Prostate gland (tissue), 2 donors: Measurements from ENCODE around the gene MTX3. TPM values are rescaled to one million over a fixed set of nuclear protein-coding genes. Genes with fewer than 3 reads are reported as not detected.

Experiments
- DNase-seq: peaks from one replicate; pipeline ENCODE4 v3.0.0-alpha.2; 2019; ENCODE audit warnings: low spot score
- H3K27ac ChIP-seq, 2 donors: fragments of 200-600 bp; sonication (generic); 2 replicates each; pipeline ENCODE4 v1.5.1; 2017 to 2019
- H3K27me3 ChIP-seq: fragments of 200-600 bp; sonication (generic); replicated peaks from 2 replicates; pipeline ENCODE4 v1.5.1; 2019; ENCODE audit not compliant: insufficient read depth
- H3K36me3 ChIP-seq, 2 donors: fragments of 200-600 bp; sonication (generic); 1 replicate in 1 of 2; 2 replicates in 1 of 2; pipeline versions ENCODE4 v1.5.1 to v1.8.1; 2017 to 2019
- H3K4me1 ChIP-seq: fragments of 200-600 bp; sonication (generic); replicated peaks from 2 replicates; pipeline ENCODE4 v1.5.1; 2019
- H3K4me3 ChIP-seq, 2 donors: fragments of 200-600 bp; sonication (generic); 2 replicates each; pipeline ENCODE4 v1.5.1; 2017 to 2019
- H3K9me3 ChIP-seq: fragments of 200-600 bp; sonication (generic); 2 replicates; pipeline ENCODE4 v1.5.1; 2017
- CTCF ChIP-seq, 4 experiments: fragments of 200-600 bp in 2 of 4; fragments of 450-650 bp in 2 of 4; sonication (generic) in 2 of 4; IDR thresholded peaks; 1 replicate in 3 of 4; 2 replicates in 1 of 4; pipeline ENCODE4 v1.5.1; 2016 to 2019; ENCODE audit warnings: antibody characterized with exemption in 4 of 4, mild to moderate bottlenecking in 2 of 4, moderate library complexity in 2 of 4
- POLR2A ChIP-seq: fragments of 450-650 bp; IDR thresholded peaks from one replicate; pipeline ENCODE4 v1.6.1; 2016; ENCODE audit warnings: antibody characterized with exemption, mild to moderate bottlenecking
- POLR2AphosphoS5 ChIP-seq: sonication (generic); formaldehyde crosslinking; IDR thresholded peaks from one replicate; pipeline ENCODE4 v1.6.1; 2017; ENCODE audit warnings: antibody characterized with exemption
- WGBS: methylation state at CpG from one replicate; pipeline ENCODE4 v1.1.5; 2018; 5-methylcytosine and 5-hydroxymethylcytosine counted together
- intact Hi-C: fragments of 100-400 bp; cut with DNase I; formaldehyde crosslinking; loops from one replicate; pipeline ENCODE4 v1.14.2; 2022
- small RNA-seq, 2 donors: library from RNA; depleted of rRNA; stranded (forward); fragments of <200 nt; gene quantifications; one replicate each; pipeline ENCODE3, GENCODE V24; 2016
- total RNA-seq, 2 donors: library from RNA; depleted of rRNA; stranded (reverse); fragments of >200 nt; gene quantifications; one replicate each; pipeline ENCODE4 v1.1.0, GENCODE V29; 2016

The MTX3 gene
- total RNA-seq, 2 donors from 2014 or later = 16.0 to 16.5 TPM

- WGBS = 88% methylated on average over 4 of the region's 4 CpGs
- intact Hi-C loops = no loop called here
- TF ChIP-seq CTCF (IDR thresholded peaks at IDR 0.05) (no peak), POLR2AphosphoS5 (no peak), POLR2A (no peak)
Measured at GRCh38 chr5:79931866-79932265, 59.2 kb downstream of the MTX3 start.

GRCh38 chr5:79931409-79931808 is 59.7 kb downstream of the MTX3 start:
- Histone ChIP-seq H3K27me3 (no peaks in the 10 kb centered on the region), H3K4me3 (no peak overlapping the region), H3K27ac (no peak overlapping the region), H3K9me3 (no peaks in the 10 kb centered on the region), H3K36me3 (no peaks in the 10 kb centered on the region), H3K4me1 (no peaks in the 10 kb centered on the region)
- TF ChIP-seq POLR2A = no peak
- no peak for TF ChIP-seq POLR2AphosphoS5
- TF ChIP-seq CTCF (IDR thresholded peaks at IDR 0.05) = no peak
- intact Hi-C loops = no loop called here
- no peak for DNase-seq
- 88% methylated on average over 2 of the region's 2 CpGs for WGBS

More at GRCh38 chr5:79931866-79932265, 59.2 kb downstream of the MTX3 start:
- no peaks in the 10 kb centered on the region for H3K9me3 ChIP-seq
- no peaks in the 10 kb centered on the region for H3K36me3 ChIP-seq
- no peak for DNase-seq
- H3K4me1 ChIP-seq = no peaks in the 10 kb centered on the region
- H3K4me3 ChIP-seq = no peak overlapping the region
- H3K27me3 ChIP-seq = no peaks in the 10 kb centered on the region
- no peak overlapping the region for H3K27ac ChIP-seq

GRCh38 chr5:79929095-79929494 is 62.0 kb downstream of the MTX3 start:
- intact Hi-C loops = no loop called here

More at GRCh38 chr5:79929095-79929494, 62.0 kb downstream of the MTX3 start:
- Histone ChIP-seq H3K4me1 (no peaks in the 10 kb centered on the region), H3K9me3 (no peaks in the 10 kb centered on the region), H3K4me3 (no peak overlapping the region), H3K36me3 (no peaks in the 10 kb centered on the region), H3K27ac (no peak overlapping the region), H3K27me3 (no peaks in the 10 kb centered on the region)
- WGBS = 60% methylated on average over 5 of the region's 5 CpGs
- TF ChIP-seq POLR2AphosphoS5 = no peak
- no peak for DNase-seq

Small RNAs within 50 kb of the gene (small RNA-seq; reads per million reads assigned to genes)
- gene TRMT112P2 = 0 reads per million in 2 donors

Other genes with a start within 250 kb of the MTX3 start
- 10 to 100 TPM in 1 of 2 donors, 1 to 10 TPM in 1; 3.9 to 21.5 TPM for gene THBS4, start 44.1 kb upstream of the MTX3 start, total RNA-seq